HG03025 (cell line): ENCODE measurements around the gene STRBP.
"Not testable (repeated sequence)": the region's sequence is repeated elsewhere in the genome, so short reads cannot be mapped to it uniquely, and the experiment has no call there.

ENCODE experiments used
- ATAC-seq: cut with Tn5 transposase; IDR thresholded peaks from one replicate; pipeline ENCODE4 v1.9.1; 2021; ENCODE audit warnings: mild to moderate bottlenecking, moderate library complexity; ENCODE audit not compliant: unreplicated experiment, low FRiP score

STRBP gene

GRCh38 chr9:123206065-123206464 lies 62.3 kb downstream of the STRBP start:
- no peak for ATAC-seq

DNA sequence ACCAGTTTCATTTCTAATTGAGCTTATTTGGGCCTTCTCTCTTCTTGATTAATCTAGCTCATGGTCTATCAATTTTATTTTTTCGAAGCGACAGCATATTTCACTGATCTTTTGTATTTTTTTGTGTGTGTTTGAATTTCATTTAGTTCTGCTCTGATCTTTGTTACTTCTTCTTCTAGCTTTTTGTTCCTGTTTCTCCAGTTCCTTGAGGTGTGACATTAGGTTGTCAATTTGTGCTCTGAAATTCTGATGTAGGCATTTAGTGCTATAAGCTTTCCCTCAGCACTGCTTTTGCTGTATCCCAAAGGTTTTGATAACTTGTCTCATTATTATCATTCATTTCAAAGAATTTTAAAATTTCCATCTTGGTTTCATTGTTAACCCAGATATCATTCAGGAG lies 67.3 kb downstream of the STRBP start:
- ATAC-seq: no peak

DNA sequence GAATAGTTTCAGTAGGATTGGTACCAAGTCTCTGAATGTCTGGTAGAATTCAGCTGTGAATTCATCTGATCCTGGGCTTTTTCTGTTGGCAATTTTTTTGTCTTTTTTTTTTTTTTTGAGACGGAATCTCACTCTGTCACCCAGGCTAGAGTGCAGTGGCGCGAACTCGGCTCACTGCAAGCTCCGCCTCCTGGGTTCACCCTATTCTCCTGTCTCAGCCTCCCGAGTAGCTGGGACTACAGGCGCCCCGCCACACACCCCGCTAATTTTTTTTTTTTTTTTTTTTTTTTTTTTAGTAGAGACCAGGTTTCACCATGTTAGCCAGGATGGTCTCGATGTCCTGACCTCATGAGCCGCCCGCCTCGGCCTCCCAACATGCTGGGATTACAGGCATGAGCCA lies 67.9 kb downstream of the STRBP start:
- ATAC-seq: not testable (repeated sequence)

GRCh38 chr9:123196124-123196523 lies 72.3 kb downstream of the STRBP start:
- ATAC-seq: no peak

DNA sequence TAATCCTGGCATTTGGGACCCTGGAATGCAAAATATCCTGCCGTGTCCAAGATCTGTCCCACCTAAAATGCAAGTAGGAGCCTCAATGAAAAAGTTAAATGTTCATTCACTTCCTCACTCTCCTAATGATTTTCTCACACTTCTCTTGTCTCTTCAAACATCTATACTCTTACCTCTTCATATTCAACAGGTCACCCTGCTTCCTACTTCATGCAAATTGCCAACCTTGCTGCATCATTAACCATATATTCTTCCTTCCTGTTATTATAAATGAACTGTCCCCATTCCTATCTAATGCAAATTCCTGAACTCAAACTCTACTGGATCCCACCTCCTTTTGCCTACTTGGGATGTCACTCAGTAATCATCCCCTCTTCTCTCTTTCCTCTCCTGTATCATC lies 74.4 kb downstream of the STRBP start:
- no peak for ATAC-seq

DNA sequence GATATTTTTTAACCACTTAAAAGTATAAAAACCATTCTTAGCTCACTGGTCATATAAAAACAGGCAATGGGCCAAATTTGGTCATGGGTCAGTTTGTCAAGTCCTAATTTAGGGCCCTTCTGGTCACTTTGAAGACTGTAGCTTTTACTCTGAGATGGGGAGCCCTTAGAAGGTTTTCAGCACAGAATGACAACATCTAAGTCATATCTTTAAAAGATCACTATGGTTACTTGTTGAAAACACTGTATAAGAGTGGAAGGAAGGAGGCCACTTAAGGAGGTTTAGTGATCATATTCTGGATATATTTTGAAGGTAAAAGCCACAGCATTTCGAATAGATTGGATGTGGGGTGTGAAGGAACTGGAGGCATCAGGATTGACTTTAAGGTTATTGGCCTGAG lies 76.7 kb downstream of the STRBP start:
- no peak for ATAC-seq

DNA sequence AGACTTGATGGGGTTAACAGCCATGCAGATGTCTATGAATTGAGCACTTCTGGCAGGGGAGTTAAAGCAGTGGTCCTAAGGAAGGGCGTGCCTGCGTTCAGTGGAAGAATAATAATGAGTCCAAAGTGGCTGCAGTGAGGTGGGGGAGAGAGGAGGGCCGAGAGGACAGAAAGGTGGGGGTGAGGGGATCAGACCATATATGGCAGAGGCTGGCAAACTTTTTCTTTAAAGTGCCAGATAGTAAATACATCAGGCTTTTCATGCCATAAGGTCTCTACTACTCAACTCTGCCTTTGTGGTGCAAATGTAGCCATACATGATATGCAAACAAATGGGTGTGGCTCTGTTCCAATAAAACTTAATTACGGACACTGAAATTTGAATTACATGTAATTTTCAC lies 77.1 kb downstream of the STRBP start:
- no peak for ATAC-seq

- ATAC-seq: no peak
Observed at GRCh38 chr9:123187131-123187530, 81.3 kb downstream of the STRBP start.

DNA sequence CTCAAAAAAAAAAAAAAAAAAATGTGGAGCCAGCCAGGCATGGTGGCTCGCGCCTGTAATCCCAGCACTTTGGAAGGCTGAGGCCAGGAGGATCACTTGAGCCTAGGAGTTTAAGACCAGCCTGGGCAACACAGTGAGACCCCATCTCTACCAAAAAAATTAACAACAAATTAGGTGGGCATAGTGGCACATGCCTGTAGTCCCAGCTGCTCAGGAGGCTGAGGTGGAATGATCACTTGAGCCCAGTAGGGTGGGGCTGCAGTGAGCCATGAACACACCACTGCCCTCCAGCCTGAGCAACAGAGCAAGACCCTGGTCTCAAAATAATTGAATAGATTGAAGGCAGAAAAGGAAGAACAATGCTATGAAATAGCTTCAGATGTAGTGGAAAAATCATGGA lies 82.4 kb downstream of the STRBP start:
- ATAC-seq: not testable (repeated sequence)

- no peak for ATAC-seq
Observed at GRCh38 chr9:123176949-123177348, 91.4 kb downstream of the STRBP start.

GRCh38 chr9:123175854-123176629 lies 92.3 kb downstream of the STRBP start:
- ATAC-seq: no peak

DNA sequence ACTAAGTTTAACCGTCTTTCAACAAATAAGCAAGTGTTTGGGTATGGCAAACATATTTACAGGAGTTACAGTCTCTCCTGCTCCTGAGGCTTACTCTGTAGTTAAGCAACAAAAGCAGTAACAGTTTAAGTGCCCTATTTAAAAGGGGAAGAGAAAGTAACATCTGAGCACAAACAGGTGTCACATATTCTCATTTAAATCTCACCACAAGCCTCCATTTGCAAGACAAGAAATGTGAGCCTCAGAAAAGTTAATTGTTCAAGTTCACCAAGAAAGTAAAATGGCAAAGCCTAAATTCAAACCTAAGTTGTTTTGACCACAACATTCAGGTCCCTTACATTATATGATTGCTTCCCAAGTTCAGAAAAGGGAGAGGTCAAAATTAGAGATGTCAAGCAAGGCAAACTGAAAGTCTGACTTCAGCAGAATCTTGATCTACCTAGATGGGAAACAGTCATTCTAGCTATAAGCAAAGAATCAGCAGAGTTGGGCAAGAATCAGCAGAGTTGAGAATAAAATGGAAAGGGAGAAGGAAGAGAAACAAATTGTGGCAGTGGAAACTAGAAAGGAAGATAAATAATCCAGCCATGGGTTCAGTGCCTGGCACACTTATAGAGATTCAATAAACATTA lies 93.4 kb downstream of the STRBP start:
- peak; percentile 88 for ATAC-seq

- no peak for ATAC-seq
Observed at GRCh38 chr9:123174079-123174478, 94.3 kb downstream of the STRBP start.

DNA sequence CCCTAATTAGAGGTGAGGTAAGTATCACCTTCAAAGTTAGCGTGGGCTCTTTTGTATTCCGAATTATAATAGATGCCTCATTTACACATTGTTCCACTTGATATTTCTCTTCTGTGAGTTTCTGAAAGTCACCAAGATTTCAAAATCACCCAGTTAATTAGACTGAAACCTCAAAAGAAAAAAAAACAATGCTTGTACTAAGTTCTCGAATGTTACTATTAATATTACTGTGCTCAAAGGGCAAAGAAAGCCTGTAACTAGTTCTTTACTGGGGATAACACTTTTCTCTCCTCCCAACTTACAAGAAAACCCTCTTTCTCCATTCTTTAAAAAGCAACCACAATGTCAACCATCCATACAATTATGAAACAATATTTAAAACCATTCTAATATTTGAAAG lies 98.5 kb downstream of the STRBP start:
- no peak for ATAC-seq

DNA sequence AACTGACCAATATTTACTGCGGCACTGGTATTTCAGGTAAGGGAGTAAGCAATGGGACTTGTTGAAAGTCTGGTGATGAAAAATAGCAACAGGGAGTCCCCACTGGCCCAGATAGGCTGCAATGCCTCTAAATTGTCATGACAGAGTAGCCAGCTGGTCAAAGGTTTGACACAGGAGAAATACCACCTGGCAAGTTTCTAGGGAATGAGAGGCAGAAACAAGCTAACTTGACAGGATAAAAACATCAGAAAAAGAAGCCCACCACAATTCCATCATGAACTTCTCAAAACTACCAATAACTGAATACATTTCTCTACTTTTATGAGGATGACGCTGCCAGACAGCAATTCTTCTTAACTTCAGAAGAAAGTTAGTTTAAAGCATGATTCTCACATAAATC lies 99.8 kb downstream of the STRBP start:
- no peak for ATAC-seq

DNA sequence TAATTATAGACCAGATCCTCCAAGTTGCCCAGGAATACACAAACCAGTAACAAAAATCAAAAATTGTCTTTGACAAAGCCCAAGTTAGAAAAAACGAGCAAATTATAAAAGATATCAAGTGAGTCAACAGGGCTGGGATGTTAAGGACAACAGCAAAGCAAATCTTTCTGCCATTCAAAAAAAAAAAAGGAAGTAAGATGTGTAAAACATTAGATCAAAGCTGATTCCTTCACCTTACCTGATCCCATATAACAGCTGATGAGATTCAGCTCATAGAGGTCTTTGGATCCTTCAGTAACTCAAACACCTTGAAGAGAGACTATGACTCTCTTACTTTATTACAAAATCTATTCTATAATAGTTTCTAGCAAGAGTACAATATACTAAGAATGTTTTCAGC lies 100.9 kb downstream of the STRBP start:
- no peak for ATAC-seq

DNA sequence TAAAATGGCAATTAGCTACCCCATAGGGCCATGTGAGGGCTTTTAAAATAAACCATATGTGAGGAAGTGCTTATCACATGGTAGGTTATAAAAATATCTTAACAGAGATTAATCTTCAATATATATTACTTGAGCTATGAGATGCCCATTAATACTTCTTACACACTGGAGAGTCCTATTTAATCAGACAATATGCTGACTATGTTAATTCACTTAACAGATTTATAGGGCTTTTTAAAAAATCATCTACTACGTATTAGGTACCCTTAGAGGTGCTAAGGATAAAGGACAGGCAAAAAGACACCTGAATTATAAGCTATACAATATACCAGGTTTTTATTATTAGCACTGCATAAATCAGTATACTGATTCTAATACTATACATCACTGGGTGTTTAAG lies 102.6 kb downstream of the STRBP start:
- no peak for ATAC-seq

GRCh38 chr9:123164285-123164684 lies 104.1 kb downstream of the STRBP start:
- no peak for ATAC-seq

- ATAC-seq: no peak
Observed at GRCh38 chr9:123162791-123163345, 105.5 kb downstream of the STRBP start.

GRCh38 chr9:123162360-123162759 lies 106.0 kb downstream of the STRBP start:
- ATAC-seq: no peak

- ATAC-seq: no peak
Observed at GRCh38 chr9:123157221-123157620, 111.2 kb downstream of the STRBP start.
